ENCODE data around the gene CST2.

DNA sequence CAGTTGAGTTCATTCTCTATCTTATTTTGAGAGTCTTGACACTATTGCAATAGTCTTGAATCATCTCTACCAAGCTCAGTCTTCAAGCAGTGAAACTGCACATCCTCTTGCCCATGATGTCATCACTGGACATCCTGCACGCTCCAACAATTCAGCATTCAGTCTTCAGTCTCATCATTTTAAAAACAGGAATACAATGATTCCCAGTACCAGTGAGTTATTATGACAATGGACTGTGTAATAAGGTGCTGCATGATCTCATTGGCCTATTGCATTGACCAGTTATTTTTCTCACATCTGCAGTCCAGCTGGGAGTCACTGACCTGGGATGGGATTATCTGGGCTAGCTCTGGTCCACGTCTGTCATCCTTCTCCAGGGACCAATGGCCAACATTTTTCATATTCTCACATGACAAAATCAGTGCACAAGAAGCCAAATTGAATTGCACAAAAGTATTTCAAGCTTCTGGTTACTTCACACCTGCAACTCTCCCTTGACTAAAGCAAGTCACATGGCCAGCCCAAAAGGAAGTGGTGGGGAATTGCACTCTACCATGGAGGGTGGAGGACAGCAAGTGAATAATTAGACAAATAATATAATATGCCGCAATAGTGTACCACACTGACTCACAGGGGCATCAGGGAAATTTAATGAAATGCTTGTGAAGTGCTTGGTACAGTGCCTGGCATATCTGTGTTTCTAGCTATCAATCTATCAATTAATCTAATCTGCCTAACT is 6.4 kb upstream of the CST2 start:
- TF ChIP-seq, protein P1, sequence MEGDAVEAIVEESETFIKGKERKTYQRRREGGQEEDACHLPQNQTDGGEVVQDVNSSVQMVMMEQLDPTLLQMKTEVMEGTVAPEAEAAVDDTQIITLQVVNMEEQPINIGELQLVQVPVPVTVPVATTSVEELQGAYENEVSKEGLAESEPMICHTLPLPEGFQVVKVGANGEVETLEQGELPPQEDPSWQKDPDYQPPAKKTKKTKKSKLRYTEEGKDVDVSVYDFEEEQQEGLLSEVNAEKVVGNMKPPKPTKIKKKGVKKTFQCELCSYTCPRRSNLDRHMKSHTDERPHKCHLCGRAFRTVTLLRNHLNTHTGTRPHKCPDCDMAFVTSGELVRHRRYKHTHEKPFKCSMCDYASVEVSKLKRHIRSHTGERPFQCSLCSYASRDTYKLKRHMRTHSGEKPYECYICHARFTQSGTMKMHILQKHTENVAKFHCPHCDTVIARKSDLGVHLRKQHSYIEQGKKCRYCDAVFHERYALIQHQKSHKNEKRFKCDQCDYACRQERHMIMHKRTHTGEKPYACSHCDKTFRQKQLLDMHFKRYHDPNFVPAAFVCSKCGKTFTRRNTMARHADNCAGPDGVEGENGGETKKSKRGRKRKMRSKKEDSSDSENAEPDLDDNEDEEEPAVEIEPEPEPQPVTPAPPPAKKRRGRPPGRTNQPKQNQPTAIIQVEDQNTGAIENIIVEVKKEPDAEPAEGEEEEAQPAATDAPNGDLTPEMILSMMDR (IDR thresholded peaks at IDR 0.05) = no peak
- TF ChIP-seq POLR2AphosphoS5 (IDR thresholded peaks at IDR 0.05; ENCODE audit: low read depth, low read length) (no peak), TCF7L2 (IDR thresholded peaks at IDR 0.05; ENCODE audit: low read depth, low read length) (no peak)

Measured in Panc1 (cell line).